Ovary (tissue), 9 donors: ENCODE data around the gene SPPL3. TPM values are rescaled to one million over a fixed set of nuclear protein-coding genes. Genes with fewer than 3 reads are reported as not detected.

Experiments
- DNase-seq, 5 donors: peaks; one replicate each; pipeline ENCODE4 v3.0.0-alpha.2; 2019 to 2020
- H3K27ac ChIP-seq, 2 donors: fragments of 200-600 bp; one replicate each; pipeline versions ENCODE4 v1.5.1 to v1.8.0; 2019 to 2022
- H3K27me3 ChIP-seq: fragments of 200-600 bp; one replicate; pipeline ENCODE4 v1.8.0; 2022
- H3K36me3 ChIP-seq: fragments of 200-600 bp; sonication (generic); one replicate; pipeline ENCODE4 v1.5.1; 2019
- H3K4me1 ChIP-seq: one replicate; pipeline ENCODE4 v1.8.1; 2013; ENCODE audit warnings: mild to moderate bottlenecking, moderate library complexity; ENCODE audit not compliant: insufficient read depth
- H3K4me3 ChIP-seq: fragments of 200-600 bp; sonication (generic); one replicate; pipeline ENCODE4 v1.5.1; 2017
- H3K9me3 ChIP-seq, 2 donors: fragments of 200-600 bp in 1 of 2; sonication (generic) in 1 of 2; one replicate each; pipeline versions ENCODE4 v1.5.1 to v1.8.1; 2013 to 2019; ENCODE audit warnings: mild to moderate bottlenecking in 1 of 2, moderate library complexity in 1 of 2
- CTCF ChIP-seq, 3 donors: fragments of 450-650 bp in 2 of 3; fragments of 200-600 bp in 1 of 3; IDR thresholded peaks; one replicate each; pipeline versions ENCODE4 v1.5.1 to v1.8.0; 2016 to 2022; ENCODE audit warnings: antibody characterized with exemption in 3 of 3, mild to moderate bottlenecking in 1 of 3
- EP300 ChIP-seq: sonication (generic); formaldehyde crosslinking; IDR thresholded peaks from one replicate; pipeline ENCODE4 v1.6.1; 2017; ENCODE audit warnings: antibody characterized with exemption
- POLR2A ChIP-seq: fragments of 450-650 bp; IDR thresholded peaks from one replicate; pipeline ENCODE4 v1.6.1; 2017; ENCODE audit warnings: antibody characterized with exemption, mild to moderate bottlenecking, moderate library complexity
- WGBS, 3 donors: extraction: QIAGEN DNeasy Blood & Tissue Kit in 1 of 3; methylation state at CpG; one replicate each; pipeline versions ENCODE4 v1.1.5 to v1.1.7; 2013 to 2017; 5-methylcytosine and 5-hydroxymethylcytosine counted together
- intact Hi-C, 4 donors: fragments of 100-400 bp; cut with DNase I; formaldehyde crosslinking; loops; one replicate each; pipeline versions ENCODE4 v1.11.0 to v1.15.1; 2022 to 2023
- polyA plus RNA-seq, 2 donors: library from polyadenylated mRNA; stranded (reverse); fragments of 200-250 nt in 1 of 2; fragments of 350-450 nt in 1 of 2; fragmentation: Illumina TruSeq in 1 of 2; extraction: RNeasy Lipid Tissue Mini Kit (QIAGEN cat#74804) in 1 of 2; gene quantifications; one replicate each; pipeline ENCODE4 v1.2.3, GENCODE V29; 2013 to 2014
- total RNA-seq, 7 donors: library from RNA; depleted of rRNA in 2 of 7; stranded (reverse); fragments of >200 nt in 2 of 7; fragmentation: NEBNext Ultra II Directional in 3 of 7; extraction: Animal tissue kit (Norgen Biotek cat#: 25700) in 3 of 7; gene quantifications; one replicate each; pipeline versions ENCODE4 v1.1.0 to v1.2.4, GENCODE V29; 2016 to 2023
- donor health status: DM: no; HTN: no; CAD: no; lungs with moderate emphysema.
- donor health status: DM: no; HTN: no; CAD: no.
- donor health status: Bipolar disorder and iron deficiency.
- donor health status: DM: yes; HTN: yes; CAD: no.
- donor health status: DM: no; HTN: no; CAD: no.
- donor health status: DM: yes; HTN: yes; CAD: no.

Gene SPPL3
- total and polyA plus RNA-seq, 9 donors: 24.2 to 87.4 (median 51.9) TPM

- TF ChIP-seq CTCF (IDR thresholded peaks at IDR 0.05): no peak
- TF ChIP-seq POLR2A: no peak
- no peak for TF ChIP-seq EP300
- WGBS, 3 donors: 53 to 57% (median 56%) methylated on average over 5 of the region's 5 CpGs
- no peak for DNase-seq
- no peaks in the 10 kb centered on the region for H3K9me3 ChIP-seq
- peaks cover 3% of the 10 kb centered on the region for H3K4me1 ChIP-seq
- intact Hi-C loops: no loop called here
- no peak overlapping the region for H3K27ac ChIP-seq
- H3K27me3 ChIP-seq: no peaks in the 10 kb centered on the region
- no peaks in the 10 kb centered on the region for H3K36me3 ChIP-seq
- no peak overlapping the region for H3K4me3 ChIP-seq
Observed at GRCh38 chr12:120724720-120725119, 179.4 kb downstream of the SPPL3 start.

- intact Hi-C loops: no loop called here
- TF ChIP-seq EP300 (no peak), CTCF (IDR thresholded peaks at IDR 0.05) (no peak), POLR2A (no peak)
- Histone ChIP-seq H3K4me3 (no peak overlapping the region), H3K4me1 (peaks cover 3% of the 10 kb centered on the region), H3K36me3 (no peaks in the 10 kb centered on the region), H3K27ac (no peak overlapping the region), H3K27me3 (no peaks in the 10 kb centered on the region), H3K9me3 (no peaks in the 10 kb centered on the region)
- DNase-seq: no peak
- WGBS, 3 donors: 92 to 95% (median 94%) methylated on average over 2 of the region's 2 CpGs
Observed at GRCh38 chr12:120722784-120723183, 181.4 kb downstream of the SPPL3 start.

GRCh38 chr12:120721866-120722265 lies 182.3 kb downstream of the SPPL3 start:
- no peak for DNase-seq
- H3K9me3 ChIP-seq: no peaks in the 10 kb centered on the region
- intact Hi-C loops: no loop called here
- TF ChIP-seq EP300 (no peak), CTCF (IDR thresholded peaks at IDR 0.05) (no peak)
- no peak overlapping the region for H3K27ac ChIP-seq
- no peaks in the 10 kb centered on the region for H3K36me3 ChIP-seq
- 95% methylated on average over 3 of the region's 3 CpGs for WGBS, 3 donors
- H3K27me3 ChIP-seq: no peaks in the 10 kb centered on the region
- H3K4me3 ChIP-seq: no peak overlapping the region
- peaks cover 3% of the 10 kb centered on the region for H3K4me1 ChIP-seq

- Histone ChIP-seq H3K9me3 (no peaks in the 10 kb centered on the region), H3K27me3 (no peaks in the 10 kb centered on the region), H3K4me3 (no peak overlapping the region), H3K27ac (no peak overlapping the region), H3K4me1 (peaks cover 3% of the 10 kb centered on the region), H3K36me3 (no peaks in the 10 kb centered on the region)
- TF ChIP-seq CTCF (IDR thresholded peaks at IDR 0.05) (no peak), EP300 (no peak)
- DNase-seq: no peak
- 84 to 89% (median 87%) methylated on average over 10 of the region's 10 CpGs for WGBS, 3 donors
- intact Hi-C loops: no loop called here
Observed at GRCh38 chr12:120720987-120721801, 183.0 kb downstream of the SPPL3 start.
